ENCODE data around the gene TUBB6. TPM values are rescaled to one million over a fixed set of nuclear protein-coding genes. Genes with fewer than 3 reads are reported as not detected.
A peak's percentile ranks its signal among the peaks of the same experiment; 100 is the strongest.

Gene TUBB6
- total and polyA plus RNA-seq, 10 of the 15 experiments (the other 5 are each of a cell fraction or from before 2014, with no cell fraction given) = 27.4 to 262 (median 82.5) TPM

GRCh38 chr18:12373116-12373770, 65.2 kb downstream of the TUBB6 start:
- no peaks in the 10 kb centered on the region for H3K27me3 ChIP-seq (replicated peaks in 1 of 2; ENCODE audit: control insufficient read depth in 2 of 2, insufficient read depth in 2 of 2, low read length in 1 of 2)
- H3K4me2 ChIP-seq (ENCODE audit: control insufficient read depth, insufficient read depth) = peak overlapping the region; percentile 44
- FAIRE-seq (peak; percentile 27), DNase-seq (ENCODE audit: low read depth, low spot score) (no peak), ATAC-seq (no peak)
- intact Hi-C loops (cut with micrococcal nuclease; ENCODE audit: unreplicated experiment) = loop anchor here (10.0 kb wide), 1 partner anchor 512 kb away; the partner anchor contains the start of gene PTPN2
- H3K36me3 ChIP-seq (ENCODE audit: control insufficient read depth in 2 of 2, insufficient read depth in 2 of 2, low read length in 1 of 2) = peaks cover 5 to 8% of the 10 kb centered on the region in 2 experiments
- H3K79me2 ChIP-seq (ENCODE audit: control insufficient read depth, insufficient read depth, low read length) = peaks cover 56% of the 10 kb centered on the region
- ChIA-PET SMC1A (ENCODE audit: uncharacterized antibody, unreplicated experiment) (interaction anchor here (0.8 to 1.8 kb wide), 5 partner anchors 10 to 520 kb away, joined by 3 to 6 read pairs (median 3); no protein-coding TSS in a partner anchor), POLR2A (interaction anchor here (0.5 to 0.8 kb wide), 4 partner anchors 8 to 51 kb away, joined by 3 to 9 read pairs (median 3); no protein-coding TSS in a partner anchor), CTCF (interaction anchor here (0.7 to 3.6 kb wide), 5 partner anchors 17 to 101 kb away, joined by 3 to 16 read pairs (median 4); no protein-coding TSS in a partner anchor), RAD21 (ENCODE audit: unreplicated experiment) (interaction anchor here (1.4 kb wide), 1 partner anchor 13 kb away, joined by 4 read pairs; no protein-coding TSS in a partner anchor)
- no peak for TF ChIP-seq SMARCA5 (IDR thresholded peaks at IDR 0.05)
- no peaks in the 10 kb centered on the region; the same call in none of the 2 replicates for H4K20me1 ChIP-seq (ENCODE audit: control insufficient read depth, insufficient read depth)
- no peaks in the 10 kb centered on the region for H3K9me3 ChIP-seq (replicated peaks; ENCODE audit: control insufficient read depth, insufficient read depth, low read length)
- H3K27ac ChIP-seq (ENCODE audit: control insufficient read depth, insufficient read depth) = no peak overlapping the region
- WGBS (ENCODE audit: insufficient coverage, insufficient replicate concordance, low lambda C conversion rate, missing lambda C conversion rate) = 100% methylated on average over 4 of the region's 4 CpGs
- H2AFZ ChIP-seq (ENCODE audit: control insufficient read depth, low read depth, low read length) = no peak overlapping the region
- in situ Hi-C loops (cut with MboI) = no loop called here
- BruUV-seq (replicated peaks) = no TSS peak
- peak overlapping the region; percentile 55; the same call in 1 of the 2 replicates for H3K4me3 ChIP-seq
- peaks cover 3% of the 10 kb centered on the region; the same call in 1 of the 2 replicates for H3K4me1 ChIP-seq (ENCODE audit: control insufficient read depth, insufficient read depth, low read length)
- H3K9ac ChIP-seq (ENCODE audit: control insufficient read depth, insufficient read depth, low read length) = no peak overlapping the region

GRCh38 chr18:12373771-12374116, 65.7 kb downstream of the TUBB6 start:
- Histone ChIP-seq H3K27ac (ENCODE audit: control insufficient read depth, insufficient read depth) (no peak overlapping the region), H3K27me3 (replicated peaks in 1 of 2; ENCODE audit: control insufficient read depth in 2 of 2, insufficient read depth in 2 of 2, low read length in 1 of 2) (no peaks in the 10 kb centered on the region), H2AFZ (ENCODE audit: control insufficient read depth, low read depth, low read length) (no peak overlapping the region), H3K79me2 (ENCODE audit: control insufficient read depth, insufficient read depth, low read length) (peaks cover 54% of the 10 kb centered on the region), H3K4me1 (ENCODE audit: control insufficient read depth, insufficient read depth, low read length) (peaks cover 3% of the 10 kb centered on the region; the same call in 1 of the 2 replicates), H4K20me1 (ENCODE audit: control insufficient read depth, insufficient read depth) (no peaks in the 10 kb centered on the region; the same call in none of the 2 replicates), H3K4me3 (no peak overlapping the region; the same call in 1 of the 2 replicates), H3K9me3 (replicated peaks; ENCODE audit: control insufficient read depth, insufficient read depth, low read length) (no peaks in the 10 kb centered on the region), H3K36me3 (ENCODE audit: control insufficient read depth in 2 of 2, insufficient read depth in 2 of 2, low read length in 1 of 2) (peaks cover 3 to 8% of the 10 kb centered on the region in 2 experiments), H3K9ac (ENCODE audit: control insufficient read depth, insufficient read depth, low read length) (no peak overlapping the region), H3K4me2 (ENCODE audit: control insufficient read depth, insufficient read depth) (peak overlapping the region; percentile 80)
- DNase-seq (ENCODE audit: low read depth, low spot score) (no peak), FAIRE-seq (no peak), ATAC-seq (no peak)
- TF ChIP-seq EZH2 (IDR thresholded peaks at IDR 0.05; ENCODE audit: borderline replicate concordance, control insufficient read depth, low read depth, low read length) = no peak
- no peak for TF ChIP-seq RELB (IDR thresholded peaks at IDR 0.05; ENCODE audit: low read depth)
- TF ChIP-seq SKIL (IDR thresholded peaks at IDR 0.05; ENCODE audit: low read depth, poor library complexity, severe bottlenecking) = no peak
- TF ChIP-seq NKRF (conservative IDR thresholded peaks at IDR 0.05) = no peak
- no peak for TF ChIP-seq POLR2A (IDR thresholded peaks at IDR 0.05; ENCODE audit: low read depth, low read length)
- no peak for TF ChIP-seq ZNF622 (IDR thresholded peaks at IDR 0.05)
- TF ChIP-seq GATAD2B (conservative IDR thresholded peaks at IDR 0.05; ENCODE audit: low read depth) = no peak
- no peak for TF ChIP-seq MYB (IDR thresholded peaks at IDR 0.05; ENCODE audit: borderline replicate concordance, low read depth, low read length)
- ChIA-PET RAD21 (ENCODE audit: unreplicated experiment) (interaction anchor here (1.4 kb wide), 1 partner anchor 13 kb away, joined by 4 read pairs; no protein-coding TSS in a partner anchor), CTCF (interaction anchor here (0.7 to 3.6 kb wide), 4 partner anchors 17 to 102 kb away, joined by 3 to 16 read pairs (median 4); no protein-coding TSS in a partner anchor), POLR2A (interaction anchor here (0.6 to 0.8 kb wide), 2 partner anchors 9 to 10 kb away, joined by 3 to 9 read pairs; no protein-coding TSS in a partner anchor), SMC1A (ENCODE audit: uncharacterized antibody, unreplicated experiment) (interaction anchor here (0.8 to 1.8 kb wide), 4 partner anchors 10 to 95 kb away, joined by 3 to 6 read pairs (median 4); no protein-coding TSS in a partner anchor)
- in situ Hi-C loops (cut with MboI) (no loop called here), intact Hi-C loops (cut with micrococcal nuclease; ENCODE audit: unreplicated experiment) (loop anchor here (10.0 kb wide), 1 partner anchor 511 kb away; the partner anchor contains the start of gene PTPN2)
- BruUV-seq (replicated peaks) = no TSS peak
- 95% methylated on average over 2 of the region's 2 CpGs for WGBS (ENCODE audit: insufficient coverage, insufficient replicate concordance, low lambda C conversion rate, missing lambda C conversion rate)
